ENCODE measurements around the gene KLF7. TPM values are rescaled to one million over a fixed set of nuclear protein-coding genes. Genes with fewer than 3 reads are reported as not detected.

The KLF7 gene
- total RNA-seq, 4 donors from 2014 or later, result 23.0 to 76.3 (median 32.4) TPM

- ATAC-seq (ENCODE audit: low FRiP score), result no peak
- DNase-seq (ENCODE audit: low spot score), result no peak
- TF ChIP-seq, protein P1, sequence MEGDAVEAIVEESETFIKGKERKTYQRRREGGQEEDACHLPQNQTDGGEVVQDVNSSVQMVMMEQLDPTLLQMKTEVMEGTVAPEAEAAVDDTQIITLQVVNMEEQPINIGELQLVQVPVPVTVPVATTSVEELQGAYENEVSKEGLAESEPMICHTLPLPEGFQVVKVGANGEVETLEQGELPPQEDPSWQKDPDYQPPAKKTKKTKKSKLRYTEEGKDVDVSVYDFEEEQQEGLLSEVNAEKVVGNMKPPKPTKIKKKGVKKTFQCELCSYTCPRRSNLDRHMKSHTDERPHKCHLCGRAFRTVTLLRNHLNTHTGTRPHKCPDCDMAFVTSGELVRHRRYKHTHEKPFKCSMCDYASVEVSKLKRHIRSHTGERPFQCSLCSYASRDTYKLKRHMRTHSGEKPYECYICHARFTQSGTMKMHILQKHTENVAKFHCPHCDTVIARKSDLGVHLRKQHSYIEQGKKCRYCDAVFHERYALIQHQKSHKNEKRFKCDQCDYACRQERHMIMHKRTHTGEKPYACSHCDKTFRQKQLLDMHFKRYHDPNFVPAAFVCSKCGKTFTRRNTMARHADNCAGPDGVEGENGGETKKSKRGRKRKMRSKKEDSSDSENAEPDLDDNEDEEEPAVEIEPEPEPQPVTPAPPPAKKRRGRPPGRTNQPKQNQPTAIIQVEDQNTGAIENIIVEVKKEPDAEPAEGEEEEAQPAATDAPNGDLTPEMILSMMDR (IDR thresholded peaks at IDR 0.05), result no peak
These were observed 83.1 kb downstream of the KLF7 start for GRCh38 chr2:207082619-207083018.

DNA sequence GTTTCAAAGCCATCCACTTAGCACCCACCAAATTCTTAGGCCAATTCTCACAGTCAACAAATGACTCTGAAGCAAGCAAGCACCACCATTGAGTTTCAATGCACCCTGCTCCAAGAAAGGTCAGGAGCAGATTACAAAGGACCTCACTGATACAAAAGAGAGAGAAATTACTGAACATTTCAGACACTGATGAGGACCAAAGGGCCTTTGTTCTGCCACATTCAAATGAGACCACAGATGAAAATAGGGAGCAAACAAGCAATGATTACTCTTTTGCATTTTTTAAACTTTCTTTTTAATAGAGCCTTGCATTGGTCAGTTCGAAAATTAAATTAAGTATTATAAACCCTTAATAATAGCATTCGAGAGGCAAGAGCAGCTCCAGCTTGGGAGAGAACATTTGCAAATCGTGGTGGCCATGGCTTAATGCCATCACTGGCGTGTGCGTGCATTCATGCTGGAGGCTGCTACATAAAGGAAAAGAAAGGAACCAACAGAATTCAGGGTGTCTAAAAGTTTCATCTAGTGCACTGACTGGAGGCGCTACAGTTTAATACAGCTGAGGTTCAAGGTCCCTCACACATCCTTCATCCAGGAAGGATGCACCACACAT lies 87.5 kb downstream of the KLF7 start:
- TF ChIP-seq, protein P1 (IDR thresholded peaks at IDR 0.05), result no peak
- ATAC-seq (ENCODE audit: low FRiP score), result no peak
- DNase-seq (ENCODE audit: low spot score), result no peak

DNA sequence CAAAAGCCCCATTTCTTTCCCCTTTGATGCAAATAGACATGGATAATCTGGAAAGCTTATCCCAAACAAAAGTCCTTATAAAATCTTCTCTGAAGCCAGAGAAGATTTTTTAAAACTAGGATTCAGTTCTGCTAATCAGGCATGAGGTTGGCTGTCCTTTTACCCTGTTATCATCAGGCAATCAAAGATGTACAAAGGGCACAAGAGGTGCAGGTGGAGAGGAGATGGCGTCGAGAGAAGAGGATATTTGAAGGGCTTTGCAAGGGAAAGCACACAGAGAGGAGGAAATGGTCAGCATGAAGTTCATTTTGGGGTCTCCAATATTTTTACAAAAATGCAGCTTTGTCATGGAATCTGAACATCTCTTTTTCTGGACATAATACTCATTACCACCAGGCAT lies 88.5 kb downstream of the KLF7 start:
- DNase-seq (ENCODE audit: low spot score) (no peak), ATAC-seq (ENCODE audit: low FRiP score) (no peak)
- TF ChIP-seq, protein P1 (IDR thresholded peaks at IDR 0.05), result no peak

GRCh38 chr2:207075456-207075855 lies 90.3 kb downstream of the KLF7 start:
- ATAC-seq (ENCODE audit: low FRiP score) (no peak), DNase-seq (ENCODE audit: low spot score) (no peak)
- TF ChIP-seq, protein P1 (IDR thresholded peaks at IDR 0.05), result no peak

DNA sequence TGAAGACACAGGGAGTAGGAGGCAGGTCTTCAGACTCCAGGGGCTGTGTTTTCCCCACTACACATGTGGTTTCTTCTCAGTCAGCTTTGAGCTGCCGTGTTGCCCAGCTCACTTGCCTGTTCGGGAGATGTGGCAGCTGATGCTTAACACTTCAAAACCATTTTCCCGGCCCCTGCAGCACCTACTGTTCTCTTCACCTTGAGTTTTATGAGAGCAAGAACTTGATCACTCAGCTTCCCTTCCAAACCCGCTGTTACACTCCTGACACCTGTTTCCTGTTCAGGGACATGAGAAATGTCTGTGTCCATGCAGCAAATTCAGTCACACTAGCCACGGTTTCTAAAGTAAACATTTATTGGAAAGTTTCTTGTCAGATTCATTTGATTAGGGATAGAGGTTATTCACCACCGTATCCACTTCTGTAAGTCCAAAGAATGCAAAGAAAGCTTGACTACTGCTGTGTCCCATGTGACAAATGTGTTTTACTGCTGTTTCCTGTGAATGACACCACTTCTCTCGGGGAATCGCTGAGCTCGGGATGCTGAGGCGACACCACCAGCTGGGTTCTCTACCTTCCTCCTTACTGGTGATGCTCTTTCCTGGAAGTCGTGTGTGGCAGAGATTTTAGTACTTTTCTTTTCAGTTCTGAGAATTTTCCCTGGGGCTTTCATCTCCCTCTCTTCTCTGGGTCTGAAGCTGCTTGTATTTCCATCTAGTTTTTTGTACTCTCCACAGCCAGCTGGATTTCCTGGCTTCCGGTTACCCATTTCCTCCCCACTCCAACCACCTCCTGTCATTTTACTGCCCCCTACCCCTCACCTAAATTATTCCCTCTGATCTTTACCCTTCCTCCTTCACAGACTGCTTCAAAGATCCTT lies 91.7 kb downstream of the KLF7 start:
- DNase-seq (ENCODE audit: low spot score) (no peak), ATAC-seq (ENCODE audit: low FRiP score) (no peak)
- TF ChIP-seq, protein P1 (IDR thresholded peaks at IDR 0.05), result no peak

DNA sequence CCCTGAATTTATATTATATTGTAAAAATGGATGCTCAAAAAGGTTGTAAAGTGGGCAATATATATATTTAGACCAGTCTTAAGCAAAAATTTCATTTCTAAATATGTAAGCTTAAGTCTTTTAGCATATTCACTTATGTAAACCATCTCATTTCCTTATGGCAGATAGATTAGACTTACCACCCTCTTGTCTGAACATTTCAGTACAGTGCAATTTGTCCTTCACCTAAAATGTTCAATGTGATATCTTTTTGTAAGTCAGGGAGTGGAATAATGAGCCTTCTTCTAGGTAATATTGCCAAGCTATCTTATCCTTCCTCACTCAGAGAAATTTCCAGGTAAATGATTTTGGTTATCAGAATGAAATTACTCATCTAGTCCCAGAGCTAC lies 92.3 kb downstream of the KLF7 start:
- ATAC-seq (ENCODE audit: low FRiP score), result no peak
- TF ChIP-seq, protein P1 (IDR thresholded peaks at IDR 0.05), result no peak
- no peak for DNase-seq (ENCODE audit: low spot score)

GRCh38 chr2:207072571-207072970 lies 93.2 kb downstream of the KLF7 start:
- no peak for DNase-seq (ENCODE audit: low spot score)
- no peak for ATAC-seq (ENCODE audit: low FRiP score)
- TF ChIP-seq, protein P1 (IDR thresholded peaks at IDR 0.05), result no peak

All from omental fat pad (tissue), 4 donors.